GM21367 (cell line): ENCODE results near the gene PRKCE.
"Not testable (repeated sequence)": the region's sequence is repeated elsewhere in the genome, so short reads cannot be mapped to it uniquely, and the experiment has no call there.

Source experiments
- ATAC-seq: cut with Tn5 transposase; IDR thresholded peaks from one replicate; pipeline ENCODE4 v1.9.1; 2021; ENCODE audit not compliant: unreplicated experiment

The PRKCE gene

GRCh38 chr2:46200100-46200690 is 548.7 kb downstream of the PRKCE start:
- no peak for ATAC-seq

- no peak for ATAC-seq
Observed at GRCh38 chr2:46200861-46201605, 549.6 kb downstream of the PRKCE start.

GRCh38 chr2:46202453-46202852 is 551.0 kb downstream of the PRKCE start:
- no peak for ATAC-seq

- no peak for ATAC-seq
Observed at GRCh38 chr2:46202987-46203386, 551.5 kb downstream of the PRKCE start.

GRCh38 chr2:46203636-46204035 is 552.2 kb downstream of the PRKCE start:
- not testable (repeated sequence) for ATAC-seq

GRCh38 chr2:46207591-46207990 is 556.1 kb downstream of the PRKCE start:
- no peak for ATAC-seq

GRCh38 chr2:46208766-46209165 is 557.3 kb downstream of the PRKCE start:
- ATAC-seq, result no peak

GRCh38 chr2:46210063-46210462 is 558.6 kb downstream of the PRKCE start:
- no peak for ATAC-seq

GRCh38 chr2:46211461-46211860 is 560.0 kb downstream of the PRKCE start:
- ATAC-seq, result no peak

- ATAC-seq, result no peak
Observed at GRCh38 chr2:46213906-46214305, 562.4 kb downstream of the PRKCE start.

- ATAC-seq, result no peak
Observed at GRCh38 chr2:46216213-46216612, 564.7 kb downstream of the PRKCE start.

- not testable (repeated sequence) for ATAC-seq
Observed at GRCh38 chr2:46223514-46223913, 572.0 kb downstream of the PRKCE start.

GRCh38 chr2:46225150-46225625 is 573.7 kb downstream of the PRKCE start:
- ATAC-seq, result no peak

- ATAC-seq, result no peak
Observed at GRCh38 chr2:46225730-46226129, 574.3 kb downstream of the PRKCE start.

- no peak for ATAC-seq
Observed at GRCh38 chr2:46226620-46227019, 575.1 kb downstream of the PRKCE start.

GRCh38 chr2:46227022-46227421 is 575.5 kb downstream of the PRKCE start:
- ATAC-seq, result no peak

GRCh38 chr2:46227674-46228289 is 576.3 kb downstream of the PRKCE start:
- no peak for ATAC-seq

GRCh38 chr2:46229134-46230063 is 577.9 kb downstream of the PRKCE start:
- ATAC-seq, result peak; percentile 38

- peak; percentile 43 for ATAC-seq
Observed at GRCh38 chr2:46230115-46230571, 578.7 kb downstream of the PRKCE start.

GRCh38 chr2:46230677-46231425 is 579.4 kb downstream of the PRKCE start:
- no peak for ATAC-seq
